Measurements from ENCODE around the gene LIN7B.

Gene LIN7B

DNA sequence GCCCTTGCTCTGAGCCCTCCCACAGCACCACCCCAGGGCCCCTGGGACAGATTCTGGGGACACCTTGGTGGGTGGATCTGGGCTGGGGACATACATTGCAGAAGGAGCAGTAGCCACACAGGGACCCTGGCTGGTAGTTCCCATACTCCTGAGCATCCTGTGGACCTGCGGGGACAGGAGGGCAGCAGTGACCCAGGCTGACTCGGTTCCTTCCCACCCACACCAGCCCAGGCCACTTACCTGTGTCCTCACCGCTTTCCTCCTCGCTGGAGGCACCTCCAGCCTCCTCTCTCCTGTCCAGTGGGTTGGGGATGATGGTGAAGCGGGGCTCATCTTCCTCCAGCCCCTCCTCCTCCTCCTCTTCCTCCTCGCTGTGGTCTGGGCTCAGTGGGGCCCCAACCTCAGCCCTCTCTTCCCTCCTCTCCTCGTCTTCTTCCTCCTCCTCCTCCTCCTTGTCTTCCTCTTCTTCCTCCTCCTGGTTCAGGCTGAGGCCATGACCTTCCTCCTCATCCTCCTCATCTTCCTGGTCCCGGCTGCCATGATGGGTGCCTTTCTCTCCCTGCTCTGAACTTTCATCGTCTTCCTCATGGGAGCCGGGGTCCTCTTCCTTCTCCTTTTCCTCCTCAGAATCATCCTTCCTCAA is 39.1 kb downstream of the LIN7B start:
- no peak overlapping the region for H3K4me3 ChIP-seq (replicated peaks; ENCODE audit: low read depth, low read length)
- no peak for DNase-seq (ENCODE audit: low read depth)
- TF ChIP-seq CTCF (IDR thresholded peaks at IDR 0.05; ENCODE audit: low read length, missing control alignments): no peak

DNA sequence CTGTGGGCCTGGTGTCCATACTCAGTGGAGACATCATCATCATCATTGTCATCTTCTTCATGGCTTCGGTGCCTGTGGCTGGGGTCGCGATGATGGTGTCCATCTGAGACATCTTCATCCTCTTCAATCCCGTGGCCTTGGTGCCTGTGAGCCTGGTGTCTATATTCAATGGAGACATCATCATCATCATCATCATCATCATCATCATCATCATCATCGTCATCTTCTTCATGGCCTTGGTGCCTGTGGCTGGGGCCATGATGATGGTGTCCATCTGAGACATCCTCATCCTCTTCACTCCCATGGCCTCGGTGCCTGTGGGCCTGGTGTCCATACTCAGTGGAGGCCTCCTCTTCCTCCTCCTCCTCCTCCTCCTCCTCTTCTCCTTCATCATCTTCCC is 40.1 kb downstream of the LIN7B start:
- no peak overlapping the region for H3K4me3 ChIP-seq (replicated peaks; ENCODE audit: low read depth, low read length)
- no peak for DNase-seq (ENCODE audit: low read depth)
- no peak for TF ChIP-seq CTCF (IDR thresholded peaks at IDR 0.05; ENCODE audit: low read length, missing control alignments)

GRCh38 chr19:49155005-49155819 is 41.0 kb downstream of the LIN7B start, which contains the start of gene HRC:
TSS of gene HRC (minus strand) at chr19:49155396. CDS start at chr19:49155237, 159 bp downstream.
- TF ChIP-seq CTCF (IDR thresholded peaks at IDR 0.05; ENCODE audit: low read length, missing control alignments): no peak
- H3K4me3 ChIP-seq (replicated peaks; ENCODE audit: low read depth, low read length): no peak within 1 kb of the TSS
- no peak for DNase-seq (ENCODE audit: low read depth)

- no peak for DNase-seq (ENCODE audit: low read depth)
- no peak overlapping the region for H3K4me3 ChIP-seq (replicated peaks; ENCODE audit: low read depth, low read length)
- TF ChIP-seq CTCF (IDR thresholded peaks at IDR 0.05; ENCODE audit: low read length, missing control alignments): no peak
Measured at GRCh38 chr19:49155820-49156346, 41.7 kb downstream of the LIN7B start.

GRCh38 chr19:49157445-49158224 is 43.5 kb downstream of the LIN7B start, which contains the start of gene TRPM4:
TSS of gene TRPM4 (plus strand) at chr19:49157792. CDS start at chr19:49157867, 75 bp downstream.
- H3K4me3 ChIP-seq (replicated peaks; ENCODE audit: low read depth, low read length): peak within 1 kb of the TSS; percentile 95
- no peak for TF ChIP-seq CTCF (IDR thresholded peaks at IDR 0.05; ENCODE audit: low read length, missing control alignments)
- peak; percentile 70 for DNase-seq (ENCODE audit: low read depth)

- DNase-seq (ENCODE audit: low read depth): no peak
- TF ChIP-seq CTCF (IDR thresholded peaks at IDR 0.05; ENCODE audit: low read length, missing control alignments): no peak
- H3K4me3 ChIP-seq (replicated peaks; ENCODE audit: low read depth, low read length): no peak overlapping the region
Measured at GRCh38 chr19:49160450-49161189, 46.5 kb downstream of the LIN7B start.
